ENCODE data around the gene CDC25B. TPM values are rescaled to one million over a fixed set of nuclear protein-coding genes. Genes with fewer than 3 reads are reported as not detected.
A peak's percentile ranks its signal among the peaks of the same experiment; 100 is the strongest.

Gene CDC25B
- total and polyA plus RNA-seq, 8 donors = 9.4 to 56.5 (median 25.1) TPM

- H3K9me3 ChIP-seq = no peaks in the 10 kb centered on the region
- DNase-seq = peak in 1 of 2 donors; percentile 3
- peaks cover 8 to 48% (median 20%) of the 10 kb centered on the region in 4 donors for H3K4me1 ChIP-seq
- TF ChIP-seq POLR2A (IDR thresholded peaks at IDR 0.05) (no peak), CTCF (IDR thresholded peaks at IDR 0.05) (no peak), POLR2AphosphoS5 (IDR thresholded peaks at IDR 0.05) (no peak), EP300 (IDR thresholded peaks at IDR 0.05) (no peak)
- H3K4me3 ChIP-seq = no peak overlapping the region
- H3K36me3 ChIP-seq = peaks cover 16 to 74% (median 45%) of the 10 kb centered on the region in 4 donors
- H3K27me3 ChIP-seq = peaks cover 0 to 12% (median 5%) of the 10 kb centered on the region in 3 donors
- peak overlapping the region in 1 of 5 donors; percentile 11 for H3K27ac ChIP-seq
- intact Hi-C loops (cut with DNase I; ENCODE audit: low total_unique reads) = loop anchor here (10.0 kb wide), 1 partner anchor 100 kb away; no protein-coding TSS in a partner anchor
- 83 to 93% (median 89%) methylated on average over 4 to 7 of the region's 7 CpGs for WGBS, 5 donors
Observed at GRCh38 chr20:3755269-3755668, 40.8 kb upstream of the CDC25B start.

GRCh38 chr20:3755814-3756480 lies 40.2 kb upstream of the CDC25B start:
- TF ChIP-seq POLR2A (IDR thresholded peaks at IDR 0.05) (no peak), POLR2AphosphoS5 (IDR thresholded peaks at IDR 0.05) (no peak), EP300 (IDR thresholded peaks at IDR 0.05) (no peak), CTCF (IDR thresholded peaks at IDR 0.05) (no peak)
- Histone ChIP-seq H3K4me3 (no peak overlapping the region), H3K9me3 (no peaks in the 10 kb centered on the region), H3K27ac (peak overlapping the region in 1 of 5 donors; percentile 11), H3K36me3 (peaks cover 12 to 69% (median 40%) of the 10 kb centered on the region in 4 donors), H3K4me1 (peaks cover 8 to 52% (median 20%) of the 10 kb centered on the region in 4 donors), H3K27me3 (peaks cover 0 to 5% (median 5%) of the 10 kb centered on the region in 3 donors)
- whole genome bisulfite sequencing, 5 donors = 73 to 100% (median 83%) methylated on average over 3 to 5 of the region's 5 CpGs
- intact Hi-C loops (cut with DNase I; ENCODE audit: low total_unique reads) = loop anchor here (10.0 kb wide), 1 partner anchor 99 kb away; no protein-coding TSS in a partner anchor
- DNase-seq = no peak

GRCh38 chr20:3757268-3757667 lies 38.8 kb upstream of the CDC25B start:
- DNase-seq = no peak
- peak overlapping the region in 4 of 5 donors; percentile 4 to 94 (median 13) for H3K27ac ChIP-seq
- peaks cover 0 to 52% (median 9%) of the 10 kb centered on the region in 4 donors for H3K4me1 ChIP-seq
- no peaks in the 10 kb centered on the region for H3K27me3 ChIP-seq
- H3K9me3 ChIP-seq = no peaks in the 10 kb centered on the region
- WGBS, 5 donors = 88 to 98% (median 91%) methylated on average over 2 of the region's 2 CpGs
- peaks cover 16 to 60% (median 35%) of the 10 kb centered on the region in 4 donors for H3K36me3 ChIP-seq
- TF ChIP-seq EP300 (IDR thresholded peaks at IDR 0.05) (no peak), CTCF (IDR thresholded peaks at IDR 0.05) (no peak), POLR2AphosphoS5 (IDR thresholded peaks at IDR 0.05) (no peak), POLR2A (IDR thresholded peaks at IDR 0.05) (no peak)
- no peak overlapping the region for H3K4me3 ChIP-seq
- intact Hi-C loops (cut with DNase I; ENCODE audit: low total_unique reads) = loop anchor here (10.0 kb wide), 1 partner anchor 98 kb away; no protein-coding TSS in a partner anchor

GRCh38 chr20:3758566-3758965 lies 37.5 kb upstream of the CDC25B start:
- WGBS, 5 donors = 68 to 96% (median 85%) methylated on average over 10 to 11 of the region's 11 CpGs
- H3K4me3 ChIP-seq = no peak overlapping the region
- H3K27me3 ChIP-seq = no peaks in the 10 kb centered on the region
- H3K27ac ChIP-seq = peak overlapping the region in 4 of 5 donors; percentile 4 to 94 (median 32)
- intact Hi-C loops (cut with DNase I; ENCODE audit: low total_unique reads) = loop anchor here (10.0 kb wide), 1 partner anchor 96 kb away; no protein-coding TSS in a partner anchor
- no peak for TF ChIP-seq EP300 (IDR thresholded peaks at IDR 0.05)
- TF ChIP-seq POLR2AphosphoS5 (IDR thresholded peaks at IDR 0.05) = no peak
- no peak for TF ChIP-seq POLR2A (IDR thresholded peaks at IDR 0.05)
- TF ChIP-seq CTCF (IDR thresholded peaks at IDR 0.05) = no peak
- H3K36me3 ChIP-seq = peaks cover 16 to 60% (median 35%) of the 10 kb centered on the region in 4 donors
- peaks cover 0 to 41% (median 7%) of the 10 kb centered on the region in 4 donors for H3K4me1 ChIP-seq
- H3K9me3 ChIP-seq = no peaks in the 10 kb centered on the region
- peak in 1 of 2 donors; percentile 33 for DNase-seq

Data from stomach (tissue), 9 donors.